Pulmonary artery endothelial cell (primary cell): ENCODE measurements around the gene JCAD. TPM values are rescaled to one million over a fixed set of nuclear protein-coding genes. Genes with fewer than 3 reads are reported as not detected.

ENCODE experiments used
- DNase-seq: peaks from one replicate; pipeline ENCODE4 v3.0.0-alpha.2; 2011; ENCODE audit warnings: low read depth, low spot score
- total RNA-seq: library from RNA; depleted of rRNA; stranded (reverse); fragments of >200 nt; gene quantifications from 2 replicates; pipeline ENCODE4 v1.2.3, GENCODE V29; 2014

The JCAD gene
- total RNA-seq, 1 donor from 2014 or later = 49.9 TPM

GRCh38 chr10:30074933-30075332 is 15.5 kb upstream of the JCAD start:
- DNase-seq = no peak

- DNase-seq = no peak
Measured at GRCh38 chr10:30074090-30074489, 14.7 kb upstream of the JCAD start.

GRCh38 chr10:30073767-30074060 is 14.3 kb upstream of the JCAD start:
- no peak for DNase-seq

GRCh38 chr10:30073045-30073766 is 13.8 kb upstream of the JCAD start:
- DNase-seq = no peak

GRCh38 chr10:30072068-30072467 is 12.7 kb upstream of the JCAD start:
- DNase-seq = no peak

- DNase-seq = no peak
Measured at GRCh38 chr10:30070001-30070685, 10.8 kb upstream of the JCAD start.

- DNase-seq = no peak
Measured at GRCh38 chr10:30068492-30069223, 9.3 kb upstream of the JCAD start.

- DNase-seq = peak; percentile 91
Measured at GRCh38 chr10:30063099-30063498, 3.7 kb upstream of the JCAD start.

- no peak for DNase-seq
Measured at GRCh38 chr10:30062582-30062981, 3.2 kb upstream of the JCAD start.

GRCh38 chr10:30062090-30062489 is 2.7 kb upstream of the JCAD start:
- DNase-seq = no peak

GRCh38 chr10:30058570-30059132 is 735 bp downstream of the JCAD start:
- no peak for DNase-seq

GRCh38 chr10:30057894-30058556 is 1.4 kb downstream of the JCAD start:
- DNase-seq = no peak

GRCh38 chr10:30057421-30057841 is 2.0 kb downstream of the JCAD start:
- DNase-seq = no peak

GRCh38 chr10:30056767-30057355 is 2.5 kb downstream of the JCAD start:
- no peak for DNase-seq

GRCh38 chr10:30056281-30056680 is 3.1 kb downstream of the JCAD start:
- DNase-seq = no peak

- no peak for DNase-seq
Measured at GRCh38 chr10:30055226-30055662, 4.1 kb downstream of the JCAD start.

GRCh38 chr10:30052062-30052461 is 7.3 kb downstream of the JCAD start:
- DNase-seq = no peak

GRCh38 chr10:30051220-30051619 is 8.2 kb downstream of the JCAD start:
- no peak for DNase-seq

GRCh38 chr10:30050411-30050810 is 9.0 kb downstream of the JCAD start:
- no peak for DNase-seq

GRCh38 chr10:30048768-30049517 is 10.4 kb downstream of the JCAD start:
- peak; percentile 40 for DNase-seq
